ENCODE data around the gene TP53TG5. TPM values are rescaled to one million over a fixed set of nuclear protein-coding genes. Genes with fewer than 3 reads are reported as not detected.

The TP53TG5 gene
- total and polyA plus RNA-seq, 10 of the 15 experiments (the other 5 are each of a cell fraction or from before 2014, with no cell fraction given) = 0.24 TPM; not detected in 9

- ChIA-PET RAD21 (ENCODE audit: unreplicated experiment) (interaction anchor here (1.5 kb wide), 1 partner anchor 21 kb away, joined by 5 read pairs; no protein-coding TSS in a partner anchor), SMC1A (ENCODE audit: uncharacterized antibody, unreplicated experiment) (interaction anchor here (0.7 to 1.6 kb wide), 7 partner anchors 9 to 286 kb away, joined by 3 to 6 read pairs (median 4); partner anchors contain the start of gene SYS1), CTCF (interaction anchor here (0.6 to 3.8 kb wide), 11 partner anchors 12 to 622 kb away, joined by 3 to 13 read pairs (median 3); no protein-coding TSS in a partner anchor), POLR2A (interaction anchor here (1.5 to 1.7 kb wide), 2 partner anchors 11 to 22 kb away, joined by 7 to 8 read pairs; no protein-coding TSS in a partner anchor)
- H3K4me3 ChIP-seq = no peak overlapping the region
- no peak for DNase-seq (ENCODE audit: low read depth, low spot score)
- no peaks in the 10 kb centered on the region for H3K79me2 ChIP-seq (ENCODE audit: control insufficient read depth, insufficient read depth, low read length)
- no TSS peak for BruUV-seq (replicated peaks)
- peak; percentile 52 for ATAC-seq
- peaks cover 6% of the 10 kb centered on the region for H3K4me1 ChIP-seq (ENCODE audit: control insufficient read depth, insufficient read depth, low read length)
- H4K20me1 ChIP-seq (ENCODE audit: control insufficient read depth, insufficient read depth) = peaks cover 2% of the 10 kb centered on the region; the same call in 1 of the 2 replicates
- H2AFZ ChIP-seq (ENCODE audit: control insufficient read depth, low read depth, low read length) = no peak overlapping the region
- no peak for FAIRE-seq
- H3K9ac ChIP-seq (ENCODE audit: control insufficient read depth, insufficient read depth, low read length) = no peak overlapping the region
- no peaks in the 10 kb centered on the region for H3K36me3 ChIP-seq (ENCODE audit: control insufficient read depth in 2 of 2, insufficient read depth in 2 of 2, low read length in 1 of 2)
- no peak for TF ChIP-seq GATAD2B (conservative IDR thresholded peaks at IDR 0.05; ENCODE audit: low read depth)
- no peak for TF ChIP-seq PBX3 (IDR thresholded peaks at IDR 0.05; ENCODE audit: insufficient replicate concordance, low read depth, low read length)
- TF ChIP-seq, protein P1, sequence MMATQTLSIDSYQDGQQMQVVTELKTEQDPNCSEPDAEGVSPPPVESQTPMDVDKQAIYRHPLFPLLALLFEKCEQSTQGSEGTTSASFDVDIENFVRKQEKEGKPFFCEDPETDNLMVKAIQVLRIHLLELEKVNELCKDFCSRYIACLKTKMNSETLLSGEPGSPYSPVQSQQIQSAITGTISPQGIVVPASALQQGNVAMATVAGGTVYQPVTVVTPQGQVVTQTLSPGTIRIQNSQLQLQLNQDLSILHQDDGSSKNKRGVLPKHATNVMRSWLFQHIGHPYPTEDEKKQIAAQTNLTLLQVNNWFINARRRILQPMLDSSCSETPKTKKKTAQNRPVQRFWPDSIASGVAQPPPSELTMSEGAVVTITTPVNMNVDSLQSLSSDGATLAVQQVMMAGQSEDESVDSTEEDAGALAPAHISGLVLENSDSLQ (IDR thresholded peaks at IDR 0.05) = no peak
- TF ChIP-seq, protein P2, sequence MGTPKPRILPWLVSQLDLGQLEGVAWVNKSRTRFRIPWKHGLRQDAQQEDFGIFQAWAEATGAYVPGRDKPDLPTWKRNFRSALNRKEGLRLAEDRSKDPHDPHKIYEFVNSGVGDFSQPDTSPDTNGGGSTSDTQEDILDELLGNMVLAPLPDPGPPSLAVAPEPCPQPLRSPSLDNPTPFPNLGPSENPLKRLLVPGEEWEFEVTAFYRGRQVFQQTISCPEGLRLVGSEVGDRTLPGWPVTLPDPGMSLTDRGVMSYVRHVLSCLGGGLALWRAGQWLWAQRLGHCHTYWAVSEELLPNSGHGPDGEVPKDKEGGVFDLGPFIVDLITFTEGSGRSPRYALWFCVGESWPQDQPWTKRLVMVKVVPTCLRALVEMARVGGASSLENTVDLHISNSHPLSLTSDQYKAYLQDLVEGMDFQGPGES (IDR thresholded peaks at IDR 0.05) = no peak
- TF ChIP-seq GABPA (IDR thresholded peaks at IDR 0.05; ENCODE audit: low read depth) = no peak
- no peak for TF ChIP-seq IRF5 (IDR thresholded peaks at IDR 0.05; ENCODE audit: borderline replicate concordance)
- no peak for TF ChIP-seq KDM1A (IDR thresholded peaks at IDR 0.05; ENCODE audit: borderline replicate concordance)
- no peak overlapping the region for H3K27ac ChIP-seq (ENCODE audit: control insufficient read depth, insufficient read depth)
- 68% methylated on average over 5 of the region's 5 CpGs for WGBS (ENCODE audit: insufficient coverage, insufficient replicate concordance, low lambda C conversion rate, missing lambda C conversion rate)
- no peaks in the 10 kb centered on the region for H3K9me3 ChIP-seq (replicated peaks; ENCODE audit: control insufficient read depth, insufficient read depth, low read length)
- peak overlapping the region; percentile 81; the same call in 1 of the 2 replicates for H3K4me2 ChIP-seq (ENCODE audit: control insufficient read depth, insufficient read depth)
- in situ Hi-C loops (cut with MboI) (no loop called here), intact Hi-C loops (cut with micrococcal nuclease; ENCODE audit: unreplicated experiment) (no loop called here)
- H3K27me3 ChIP-seq (replicated peaks in 1 of 2; ENCODE audit: control insufficient read depth in 2 of 2, insufficient read depth in 2 of 2, low read length in 1 of 2) = 0 out of 4 replicates have a peak, but pooled peaks cover 0 to 6% of the 10 kb centered on the region in 2 experiments
Measured at GRCh38 chr20:45346851-45347250, 31.3 kb downstream of the TP53TG5 start.

Data from GM12878 (cell line).